ENCODE data around the gene WNK4. TPM values are rescaled to one million over a fixed set of nuclear protein-coding genes. Genes with fewer than 3 reads are reported as not detected.
"Not testable (repeated sequence)": the region's sequence is repeated elsewhere in the genome, so short reads cannot be mapped to it uniquely, and the experiment has no call there.

Gene WNK4
- 0.37 TPM for total RNA-seq

DNA sequence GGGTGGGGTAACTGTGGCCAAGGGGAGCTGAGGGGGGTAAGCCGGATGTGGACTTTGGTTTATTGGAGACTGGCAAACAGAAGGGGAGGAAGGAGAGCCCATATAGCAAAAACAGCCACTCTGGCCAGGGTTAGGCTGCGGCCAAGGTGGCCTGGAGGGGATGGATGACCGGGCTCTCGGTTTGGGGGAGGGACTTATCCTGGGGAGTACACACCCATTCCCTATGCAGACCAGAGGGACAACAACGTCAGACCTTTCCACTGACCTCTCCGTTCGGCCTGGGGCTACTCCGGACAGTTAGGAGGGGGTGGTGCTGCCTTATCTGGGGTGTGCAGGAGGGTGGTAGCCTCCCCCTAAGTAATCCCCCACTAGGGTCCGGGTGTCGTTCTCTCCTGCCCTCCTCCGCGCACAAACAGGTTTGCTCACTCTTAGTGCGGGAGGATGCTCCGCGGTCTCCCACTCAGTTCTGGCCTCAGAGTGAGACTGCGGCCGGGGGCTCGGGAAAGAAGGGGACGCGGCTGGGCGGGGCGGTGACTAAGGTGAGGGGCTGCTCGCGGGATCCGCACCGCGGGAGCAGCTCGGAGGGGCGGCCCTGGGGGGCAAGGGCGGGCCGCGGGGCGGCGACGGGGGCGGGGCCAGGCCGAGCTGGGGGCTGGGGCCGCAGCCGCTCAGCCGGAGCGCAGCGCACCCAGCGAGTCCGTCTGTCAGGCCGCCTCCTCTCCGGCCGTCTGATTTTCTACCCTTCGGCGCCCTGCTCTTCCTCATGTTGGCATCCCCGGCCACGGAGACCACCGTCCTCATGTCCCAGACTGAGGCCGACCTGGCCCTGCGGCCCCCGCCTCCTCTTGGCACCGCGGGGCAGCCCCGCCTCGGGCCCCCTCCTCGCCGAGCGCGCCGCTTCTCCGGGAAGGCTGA lies at the start of gene WNK4:
Gene WNK4, plus strand, starts transcription at position 675 of the 915 bp plus-strand sequence. Its CDS starts 89 bp downstream, at position 764.
- DNase-seq (ENCODE audit: low spot score): no peak

DNA sequence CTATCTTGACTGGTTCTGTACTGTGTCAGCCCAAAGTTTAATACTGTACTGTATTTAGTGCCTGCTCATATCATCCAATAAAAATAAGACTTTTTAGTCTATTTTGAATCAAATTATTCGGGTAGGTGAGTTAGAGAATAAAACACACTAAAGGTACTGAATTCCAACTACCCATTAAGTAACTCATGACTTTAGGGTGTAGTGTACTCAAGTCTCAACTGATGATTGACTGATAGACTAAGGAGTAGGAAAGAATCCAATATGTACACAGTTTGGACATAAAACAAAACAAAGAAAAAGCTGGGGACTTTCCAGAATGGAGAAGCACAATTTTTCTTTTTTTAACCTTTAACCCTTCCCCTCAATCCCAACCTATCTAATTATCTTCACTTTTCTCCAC lies 39.7 kb upstream of the WNK4 start:
- DNase-seq (ENCODE audit: low spot score): no peak

DNA sequence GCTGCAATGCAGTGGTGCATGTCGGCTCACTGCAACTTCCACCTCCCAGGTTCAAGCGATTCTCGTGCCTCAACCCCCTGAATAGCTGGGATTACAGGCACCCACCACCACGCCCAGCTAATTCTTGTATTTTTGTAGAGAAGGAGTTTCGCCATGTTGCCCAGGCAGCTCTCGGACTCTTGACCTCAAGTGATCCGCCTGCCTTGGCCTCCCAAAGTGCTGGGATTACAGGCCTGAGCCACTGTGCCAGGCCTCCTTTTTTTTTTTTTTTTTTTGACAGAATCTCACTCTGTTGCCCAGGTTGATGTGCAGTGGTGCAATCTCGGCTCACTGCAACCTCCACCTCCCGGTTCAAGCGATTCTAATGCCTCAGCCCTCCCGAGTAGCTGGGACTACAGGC lies 37.5 kb upstream of the WNK4 start:
- DNase-seq (ENCODE audit: low spot score): not testable (repeated sequence)

DNA sequence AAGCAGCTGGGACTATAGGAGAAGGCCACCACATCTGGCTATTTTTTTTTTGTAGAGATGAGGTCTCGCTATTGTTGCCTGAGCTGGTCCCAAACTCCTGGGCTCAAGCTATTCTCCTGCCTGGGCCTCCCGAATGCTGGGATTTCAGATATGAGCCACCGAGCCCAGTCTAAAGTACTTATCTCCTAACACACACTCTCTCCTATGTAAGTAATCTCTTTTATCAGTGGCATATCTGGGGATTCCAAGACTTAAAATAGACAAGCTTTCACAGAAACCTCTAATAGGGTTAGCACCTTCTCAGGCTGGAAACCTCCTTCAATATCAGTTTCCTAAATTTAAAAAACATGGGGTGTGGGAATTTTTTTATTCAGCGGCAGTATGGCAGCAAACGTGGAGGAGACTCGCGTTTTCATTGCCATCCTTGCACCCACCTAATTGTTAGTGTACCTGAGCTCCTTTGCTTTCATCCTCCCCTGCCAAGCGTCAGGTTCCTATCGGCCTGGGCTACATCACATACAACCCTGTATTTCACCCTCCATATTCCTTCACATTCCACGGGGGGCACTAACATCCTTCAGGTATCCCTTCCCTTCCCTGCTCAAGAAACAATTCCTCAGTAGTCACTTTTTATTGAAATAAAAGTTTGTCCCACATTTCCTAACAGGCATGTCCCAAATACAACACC lies 36.7 kb upstream of the WNK4 start:
- no peak for DNase-seq (ENCODE audit: low spot score)

DNA sequence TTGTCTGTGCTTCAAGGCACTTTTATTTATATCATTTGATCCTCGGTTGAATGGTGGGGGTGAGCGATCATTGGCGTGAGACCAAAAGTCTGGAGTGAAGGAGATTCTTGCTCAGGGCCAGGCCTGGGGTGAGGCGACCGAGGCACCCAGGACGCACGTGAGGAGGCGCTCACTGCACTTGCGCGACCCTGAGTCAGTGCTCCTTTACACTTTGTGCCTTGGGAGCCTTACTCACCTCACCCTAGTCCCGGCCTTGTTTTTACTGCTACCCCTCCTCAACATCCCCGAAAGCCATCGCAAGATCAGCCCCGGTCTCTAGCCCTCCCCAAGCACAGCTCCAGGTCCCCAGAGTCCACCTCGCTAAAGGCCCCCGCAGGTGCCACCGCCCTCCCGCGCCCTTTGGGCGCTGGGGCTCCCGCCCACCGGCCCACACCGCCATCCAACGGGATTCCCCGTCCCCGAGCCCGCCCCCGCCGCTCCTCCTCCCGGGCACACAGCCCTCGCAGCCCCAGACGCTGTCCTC lies 36.1 kb upstream of the WNK4 start:
- DNase-seq (ENCODE audit: low spot score): peak; percentile 59

DNA sequence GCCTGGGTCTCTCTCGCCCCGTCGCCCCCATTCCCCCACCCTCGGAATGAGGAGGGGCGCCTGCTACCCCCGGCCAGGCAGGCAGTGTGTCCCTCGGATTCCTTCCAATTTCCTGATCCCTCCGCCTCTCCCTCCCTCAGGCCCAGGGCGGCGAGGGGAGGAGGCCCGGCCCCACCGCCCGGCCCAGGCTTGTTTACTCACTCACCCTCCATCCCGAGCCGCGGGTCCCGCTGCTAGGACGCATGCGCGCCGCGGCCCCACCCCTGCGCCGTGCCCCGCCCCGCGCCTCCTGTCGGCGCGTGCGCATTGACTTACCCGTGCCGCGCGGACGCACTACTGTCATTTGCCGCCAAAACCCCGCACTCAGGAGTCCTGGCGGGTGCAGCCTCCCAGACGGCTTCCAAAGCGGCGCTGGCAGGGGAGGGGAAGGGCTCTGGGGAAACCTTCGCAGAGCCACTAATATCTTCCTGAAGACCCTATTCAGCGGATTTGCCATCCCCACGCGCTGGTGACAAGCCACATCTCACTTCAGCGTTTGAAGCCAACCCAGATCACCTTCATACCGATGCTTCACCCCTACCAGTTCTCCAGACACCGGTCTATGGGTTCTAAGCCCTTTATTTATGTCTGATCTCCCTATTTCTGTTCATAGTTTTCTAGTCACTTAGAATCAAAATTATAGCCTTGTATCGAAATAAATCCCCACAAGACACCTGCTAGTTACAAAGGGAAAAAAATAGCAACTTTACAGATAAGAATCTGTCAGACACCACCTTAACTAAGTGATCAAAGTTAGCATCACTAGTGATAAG lies 35.4 kb upstream of the WNK4 start, which contains the start of gene EZH1:
Gene EZH1, minus strand, starts transcription at position 235 of the 812 bp plus-strand sequence. CDS start 16,099 bp downstream, outside the sequence.
- DNase-seq (ENCODE audit: low spot score): peak; percentile 89

DNA sequence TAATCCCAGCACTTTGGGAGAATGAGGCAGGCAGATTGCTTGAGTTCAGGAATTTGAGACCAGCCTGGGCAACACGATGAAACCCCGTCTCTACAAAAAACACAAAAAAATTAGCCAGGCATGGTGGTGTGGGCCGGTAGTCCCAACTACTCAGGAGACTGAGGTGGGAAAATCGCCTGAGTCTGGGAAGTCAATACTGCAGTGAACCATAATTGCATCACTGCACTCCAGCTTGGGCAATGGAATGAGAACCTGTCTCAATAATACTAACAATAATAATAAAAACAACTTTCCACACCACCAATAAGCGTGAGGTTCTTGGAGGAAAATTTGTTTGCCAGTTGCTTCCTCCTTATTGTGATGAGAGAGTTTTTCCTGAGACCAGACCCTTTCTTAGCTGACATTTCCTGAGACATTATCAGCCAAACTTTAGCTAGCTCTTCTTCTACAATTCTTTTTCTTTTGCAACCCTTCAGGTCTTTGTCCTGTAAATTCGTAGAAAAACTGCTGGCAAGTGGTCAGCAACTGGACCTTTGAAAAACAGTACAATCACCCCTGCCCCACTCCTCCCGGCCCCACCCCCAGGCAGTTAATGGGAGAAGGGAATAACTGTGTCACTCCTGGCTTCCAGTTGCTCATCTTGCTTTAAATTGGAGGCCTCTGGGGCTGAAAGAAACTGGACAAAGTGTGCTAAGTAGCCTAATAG lies 32.1 kb upstream of the WNK4 start:
- no peak for DNase-seq (ENCODE audit: low spot score)

DNA sequence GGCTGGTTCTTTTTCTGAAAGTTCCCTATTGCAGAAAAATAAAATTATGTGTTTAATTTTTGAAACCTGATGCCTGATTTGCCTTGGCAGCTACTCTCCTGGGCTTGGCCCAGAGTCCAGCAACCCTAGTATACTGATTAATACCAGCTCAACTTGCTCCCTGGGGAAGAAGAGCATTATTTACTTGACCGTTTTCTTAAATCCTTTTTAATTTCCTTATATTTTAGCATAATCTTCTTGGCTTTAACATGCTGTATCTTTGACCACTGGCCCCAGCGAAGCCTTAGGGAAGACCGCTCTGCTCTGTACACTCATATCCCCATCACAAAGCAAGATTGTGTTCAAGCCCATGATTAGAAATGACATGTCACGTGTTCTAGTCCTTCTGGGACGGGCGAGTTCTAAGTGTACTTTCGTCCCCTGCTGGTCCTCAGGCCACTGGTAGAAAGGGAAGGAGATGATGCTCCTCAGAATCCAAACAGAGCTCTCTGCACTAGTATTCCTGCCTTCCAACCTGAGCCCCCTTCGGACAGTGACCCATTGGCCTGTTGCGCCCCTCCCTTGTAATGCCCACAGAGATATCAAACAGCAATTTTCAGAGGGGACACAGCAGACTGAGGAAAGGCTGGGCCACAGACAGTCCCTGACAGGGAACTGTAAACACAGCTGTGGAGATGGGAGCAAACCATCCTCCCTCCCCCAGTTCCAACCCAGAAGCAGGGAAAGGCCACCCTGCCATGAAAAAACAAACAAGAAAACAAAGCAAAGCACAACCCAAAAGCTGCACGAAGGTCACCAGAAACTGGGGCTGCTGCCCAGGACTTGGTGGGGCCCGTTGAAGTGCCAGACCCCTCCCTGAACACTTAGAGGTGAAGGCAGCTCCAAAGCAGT lies 31.3 kb upstream of the WNK4 start:
- no peak for DNase-seq (ENCODE audit: low spot score)

DNA sequence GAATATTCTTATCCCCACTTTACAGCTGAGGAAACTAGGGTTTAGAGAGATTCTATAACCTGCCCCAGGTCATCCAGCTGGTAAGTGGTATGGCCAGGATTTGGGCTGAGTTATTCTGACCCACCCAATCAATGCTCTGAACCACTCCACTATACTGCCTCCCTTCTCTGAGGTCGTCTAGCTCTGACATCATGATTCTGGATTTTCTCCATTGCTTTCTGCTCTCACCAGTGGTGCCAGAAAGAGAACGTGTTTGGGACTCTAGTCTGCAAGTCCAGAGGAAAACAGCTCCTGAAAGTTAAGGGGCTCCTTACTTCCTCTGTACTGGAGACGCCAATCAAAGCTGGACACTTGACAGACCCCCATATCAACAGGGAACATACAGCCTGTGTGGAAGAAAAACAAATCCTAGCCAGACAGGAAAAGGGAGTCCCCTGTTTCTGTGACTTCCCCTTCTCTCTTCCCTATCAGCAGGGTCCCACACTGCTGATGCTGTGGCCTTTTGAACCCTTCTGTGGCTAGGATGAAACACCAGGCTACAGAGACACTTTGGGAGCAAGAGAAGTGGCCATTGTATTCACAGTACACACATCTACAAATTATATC lies 29.6 kb upstream of the WNK4 start:
- DNase-seq (ENCODE audit: low spot score): no peak

DNA sequence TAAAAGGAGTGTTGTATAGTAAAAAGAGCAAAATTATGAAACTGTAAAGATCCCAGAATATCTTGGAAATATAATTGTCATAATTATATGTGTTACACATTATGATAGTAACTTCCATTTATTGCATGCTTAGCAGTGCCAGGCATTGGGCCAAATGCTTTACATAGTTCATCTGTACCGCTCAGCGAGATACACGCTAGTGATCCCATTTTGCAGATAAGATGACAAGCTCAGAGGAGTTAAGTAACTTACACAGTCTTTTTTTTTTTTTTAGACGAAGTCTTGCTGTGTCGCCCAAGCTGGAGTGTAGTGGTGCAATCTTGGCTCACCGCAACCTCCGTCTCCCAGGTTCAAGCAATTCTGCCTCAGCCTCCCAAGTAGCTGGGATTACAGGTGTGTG lies 28.8 kb upstream of the WNK4 start:
- no peak for DNase-seq (ENCODE audit: low spot score)

DNA sequence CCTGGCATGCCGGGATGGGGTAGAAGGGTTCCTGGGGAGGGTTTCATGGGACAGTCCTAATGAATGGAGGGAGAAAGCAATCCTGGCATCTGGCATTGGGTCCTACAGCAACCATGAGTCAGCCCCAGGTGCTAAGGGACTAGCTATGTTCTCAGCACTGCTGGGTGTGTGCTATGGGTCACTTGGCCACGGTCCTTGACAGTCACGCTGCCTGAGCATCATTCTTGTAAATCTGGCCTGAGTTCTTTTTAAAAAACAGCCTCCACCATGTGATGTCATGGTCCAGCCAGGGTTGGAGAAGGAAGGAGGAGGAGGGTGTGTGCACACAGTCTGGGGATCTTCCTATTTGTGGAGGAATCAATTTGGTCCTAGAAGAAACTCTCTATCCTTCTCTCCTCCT lies 25.6 kb upstream of the WNK4 start:
- no peak for DNase-seq (ENCODE audit: low spot score)

DNA sequence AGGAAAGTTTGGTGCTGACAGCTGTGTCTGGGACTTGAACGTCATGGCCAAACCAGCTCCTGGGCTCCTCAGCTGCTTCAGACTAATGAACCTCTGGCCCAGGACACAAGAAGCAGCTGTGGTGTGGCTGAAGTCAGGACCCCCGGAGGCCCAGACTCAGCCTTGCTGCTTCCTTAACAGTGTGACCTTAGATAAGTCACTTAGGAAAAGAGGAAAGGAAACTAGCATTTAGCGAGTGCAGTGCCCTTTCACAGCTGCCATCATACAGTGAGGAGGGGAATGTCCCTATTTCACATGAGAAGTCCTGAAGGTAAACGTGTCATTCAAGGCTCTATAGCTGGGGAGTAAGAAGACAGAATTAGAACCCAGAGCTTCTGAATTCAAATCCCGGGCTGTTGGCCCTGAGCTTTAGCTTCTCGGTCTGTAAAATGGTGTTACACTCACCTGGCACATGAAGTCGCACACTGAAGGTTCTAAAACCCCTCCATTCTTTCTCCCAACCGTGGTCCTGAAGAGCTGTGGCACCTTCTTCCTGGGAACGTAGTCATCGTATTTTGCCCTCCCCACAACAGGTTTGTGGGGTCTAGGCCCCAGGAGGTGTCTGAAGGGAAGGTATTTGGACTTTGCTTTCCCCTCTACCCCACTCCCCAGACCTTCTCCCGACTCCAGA lies 20.3 kb upstream of the WNK4 start:
- DNase-seq (ENCODE audit: low spot score): no peak

DNA sequence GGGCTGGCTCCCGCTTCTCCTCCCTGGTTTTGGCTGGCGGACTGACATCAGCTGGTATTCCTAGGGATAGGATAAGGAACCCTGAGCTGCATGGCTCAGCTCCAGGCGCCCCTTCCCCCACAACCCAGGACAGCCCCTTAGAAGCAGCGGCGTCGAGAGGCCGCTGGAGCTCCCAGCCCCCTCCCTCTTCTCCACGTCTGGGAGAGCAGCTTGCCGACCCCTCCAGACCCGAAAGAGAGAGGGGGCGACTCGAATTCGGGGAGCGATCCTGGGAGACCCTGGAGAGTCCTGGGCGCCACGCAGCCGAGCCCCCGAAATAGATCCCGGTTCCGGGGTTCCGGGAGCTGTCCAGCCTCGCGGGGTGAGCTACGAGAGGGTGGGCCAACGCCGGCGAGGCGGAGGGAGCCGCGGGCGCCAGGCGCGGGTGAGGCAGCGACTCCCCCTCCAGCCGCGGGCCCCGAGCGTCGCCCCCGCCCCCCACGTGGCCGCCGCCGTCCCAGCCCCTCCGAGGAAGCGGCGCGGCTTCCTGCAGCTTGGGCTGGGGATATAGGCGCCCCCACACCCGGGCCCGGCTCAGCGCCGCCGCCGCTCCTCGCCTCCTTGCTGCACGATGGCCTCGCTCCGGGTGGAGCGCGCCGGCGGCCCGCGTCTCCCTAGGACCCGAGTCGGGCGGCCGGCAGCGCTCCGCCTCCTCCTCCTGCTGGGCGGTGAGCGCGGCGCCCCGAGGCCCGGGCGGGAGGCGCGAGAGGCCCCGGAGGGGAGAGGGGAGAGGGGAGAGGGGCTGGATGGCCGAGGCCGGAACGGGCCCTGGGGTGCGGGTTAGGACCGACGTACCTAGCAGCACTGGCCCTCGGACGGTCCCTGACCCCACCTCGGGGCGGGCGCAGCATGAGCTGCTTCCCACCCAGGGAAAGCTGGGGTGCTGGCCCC lies 19.5 kb upstream of the WNK4 start, which contains the start of gene RAMP2:
Gene RAMP2, plus strand, starts transcription at position 576 of the 930 bp plus-strand sequence. Its CDS starts 35 bp downstream, at position 611.
- no peak for DNase-seq (ENCODE audit: low spot score)

DNA sequence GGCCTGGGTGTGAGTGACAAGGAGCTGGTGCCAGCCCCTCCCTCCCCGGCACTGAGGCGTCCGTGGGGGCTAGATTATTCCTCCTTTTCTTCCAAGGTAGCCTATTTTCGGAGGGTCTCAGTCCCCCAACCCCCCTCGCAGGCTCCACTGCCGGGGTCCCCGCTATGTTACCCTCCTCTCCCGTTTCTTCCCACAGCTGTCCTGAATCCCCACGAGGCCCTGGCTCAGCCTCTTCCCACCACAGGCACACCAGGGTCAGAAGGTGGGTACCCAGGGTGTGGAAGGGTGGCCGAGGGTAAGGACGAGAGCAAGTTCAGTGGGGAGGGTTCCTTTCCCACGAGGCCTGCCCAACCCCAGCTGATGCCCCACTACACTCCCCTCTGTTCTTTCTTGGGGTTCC lies 18.8 kb upstream of the WNK4 start:
- DNase-seq (ENCODE audit: low spot score): no peak

DNA sequence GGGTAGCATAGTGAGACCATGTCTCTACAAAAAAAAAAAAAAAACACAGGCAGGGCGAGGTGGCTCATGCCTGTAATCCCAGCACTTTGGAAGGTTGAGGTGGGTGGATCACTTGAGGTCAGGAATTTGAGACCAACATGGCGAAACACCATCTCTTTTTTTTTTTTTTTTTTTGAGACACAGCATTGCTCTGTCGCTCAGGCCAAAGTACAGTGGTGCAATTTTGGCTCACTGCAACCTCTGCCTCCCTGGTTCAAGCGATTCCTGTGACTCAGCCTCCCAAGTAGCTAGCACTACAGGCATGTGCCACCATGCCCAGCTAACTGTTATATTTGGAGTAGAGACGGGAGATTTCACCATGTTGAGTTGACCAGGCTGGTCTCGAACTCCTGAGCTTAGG lies 14.3 kb upstream of the WNK4 start:
- no peak for DNase-seq (ENCODE audit: low spot score)

DNA sequence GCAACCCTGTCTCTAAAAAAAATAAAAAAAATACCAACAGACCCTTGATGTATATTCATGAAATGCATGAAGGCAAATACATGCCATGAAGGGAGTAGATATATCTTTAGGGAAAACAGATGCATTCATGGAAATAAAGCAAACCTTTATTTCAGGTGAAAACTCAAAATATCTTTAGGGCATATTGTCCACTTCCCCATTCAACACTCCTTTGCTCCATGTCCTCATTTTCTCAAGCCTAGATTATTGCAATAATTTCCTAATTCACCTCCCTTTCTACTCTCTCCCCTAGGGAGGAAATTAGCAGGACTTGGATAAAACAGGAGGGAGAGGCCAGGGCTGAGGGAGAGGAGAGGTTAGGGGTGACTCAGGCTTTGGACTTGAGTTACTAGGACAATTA lies 12.9 kb upstream of the WNK4 start:
- DNase-seq (ENCODE audit: low spot score): no peak

DNA sequence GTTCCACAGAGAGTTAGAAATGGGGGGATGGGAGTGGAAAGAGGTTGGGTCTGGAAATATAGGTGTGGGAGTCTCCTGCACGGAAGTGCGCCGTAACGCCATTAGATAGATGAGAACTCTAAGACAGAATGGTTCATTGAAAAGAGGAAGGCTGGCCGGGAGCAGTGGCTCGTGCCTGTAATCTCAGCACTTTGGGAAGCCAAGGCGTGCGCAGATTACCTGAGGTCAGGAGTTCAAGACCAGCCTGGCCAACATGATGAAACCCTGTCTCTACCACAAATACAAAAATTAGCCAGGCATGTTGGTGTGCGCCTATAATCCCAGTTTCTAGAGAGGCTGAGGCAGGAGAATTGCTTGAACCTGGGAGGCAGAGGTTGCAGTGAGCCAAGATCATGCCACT lies 12.4 kb upstream of the WNK4 start:
- not testable (repeated sequence) for DNase-seq (ENCODE audit: low spot score)

DNA sequence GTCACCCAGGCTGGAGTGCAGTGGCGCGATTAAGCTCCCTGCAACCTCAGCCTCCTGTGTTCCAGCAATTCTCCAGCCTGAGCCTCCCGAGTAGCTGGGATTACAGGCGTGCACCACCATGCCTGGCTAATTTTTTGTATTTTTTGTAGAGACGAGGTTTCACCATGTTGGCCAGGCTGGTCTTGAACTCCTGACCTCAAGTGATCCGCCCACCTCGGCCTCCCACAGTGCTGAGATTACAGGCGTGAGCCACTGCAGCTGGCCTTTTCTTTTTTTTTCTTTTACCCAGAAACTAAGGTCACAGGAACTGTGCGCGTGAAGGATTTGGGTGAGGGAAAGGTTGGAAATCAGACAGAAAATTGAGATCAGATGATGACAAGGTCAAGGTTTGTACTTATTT lies 10.4 kb upstream of the WNK4 start:
- DNase-seq (ENCODE audit: low spot score): not testable (repeated sequence)

All from mucosa of gallbladder (tissue), 1 donor.